Gastrocnemius medialis (tissue), 4 donors: ENCODE measurements around the gene CARD6.

Source experiments
- POLR2A ChIP-seq, 2 donors: fragments of 450-650 bp; IDR thresholded peaks; one replicate each; pipeline ENCODE4 v1.6.1; 2017; ENCODE audit warnings: antibody characterized with exemption in 2 of 2, mild to moderate bottlenecking in 2 of 2, moderate library complexity in 2 of 2
- TF ChIP-seq, protein P1 (sequence below), 5 experiments: fragments of 450-650 bp in 3 of 5; fragments of 200-600 bp in 2 of 5; sonication (generic) in 2 of 5; IDR thresholded peaks in 4 of 5; conservative IDR thresholded peaks in 1 of 5; 1 replicate in 4 of 5; 2 replicates in 1 of 5; pipeline ENCODE4 v1.5.1; 2016 to 2019; ENCODE audit warnings: antibody characterized with exemption in 5 of 5, mild to moderate bottlenecking in 3 of 5, moderate library complexity in 3 of 5

DNA sequence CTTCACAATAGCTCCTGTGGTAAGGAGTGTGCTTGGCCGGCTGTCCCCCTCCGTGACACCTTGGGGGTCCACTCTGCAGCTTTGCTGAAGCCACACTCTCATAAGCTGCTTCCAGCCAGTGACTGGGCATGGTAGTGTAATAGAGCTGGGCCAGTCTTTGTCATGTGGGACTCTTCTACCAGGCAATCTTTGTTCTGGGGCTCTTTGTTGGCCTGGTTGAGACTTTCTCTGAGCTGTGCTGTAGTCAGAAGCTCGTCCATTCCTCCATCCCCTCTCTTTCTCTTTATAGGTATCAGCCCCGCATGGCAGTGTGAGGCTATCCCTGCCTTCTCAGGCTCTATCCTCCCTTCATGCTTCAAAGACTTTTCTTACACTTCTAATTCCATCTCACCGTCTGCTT, 25.7 kb downstream of the CARD6 start:
- TF ChIP-seq, protein P1, sequence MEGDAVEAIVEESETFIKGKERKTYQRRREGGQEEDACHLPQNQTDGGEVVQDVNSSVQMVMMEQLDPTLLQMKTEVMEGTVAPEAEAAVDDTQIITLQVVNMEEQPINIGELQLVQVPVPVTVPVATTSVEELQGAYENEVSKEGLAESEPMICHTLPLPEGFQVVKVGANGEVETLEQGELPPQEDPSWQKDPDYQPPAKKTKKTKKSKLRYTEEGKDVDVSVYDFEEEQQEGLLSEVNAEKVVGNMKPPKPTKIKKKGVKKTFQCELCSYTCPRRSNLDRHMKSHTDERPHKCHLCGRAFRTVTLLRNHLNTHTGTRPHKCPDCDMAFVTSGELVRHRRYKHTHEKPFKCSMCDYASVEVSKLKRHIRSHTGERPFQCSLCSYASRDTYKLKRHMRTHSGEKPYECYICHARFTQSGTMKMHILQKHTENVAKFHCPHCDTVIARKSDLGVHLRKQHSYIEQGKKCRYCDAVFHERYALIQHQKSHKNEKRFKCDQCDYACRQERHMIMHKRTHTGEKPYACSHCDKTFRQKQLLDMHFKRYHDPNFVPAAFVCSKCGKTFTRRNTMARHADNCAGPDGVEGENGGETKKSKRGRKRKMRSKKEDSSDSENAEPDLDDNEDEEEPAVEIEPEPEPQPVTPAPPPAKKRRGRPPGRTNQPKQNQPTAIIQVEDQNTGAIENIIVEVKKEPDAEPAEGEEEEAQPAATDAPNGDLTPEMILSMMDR (IDR thresholded peaks at IDR 0.05 in 4 of 5, conservative IDR thresholded peaks at IDR 0.05 in 1 of 5), result no peak
- TF ChIP-seq POLR2A (IDR thresholded peaks at IDR 0.05), result no peak
